Mesenchymal stem cell (in vitro differentiated cells and primary cell): ENCODE data around the gene ETS1.

Source experiments
- DNase-seq: peaks from one replicate; pipeline ENCODE4 v3.0.0-alpha.2; 2013
- H2AFZ ChIP-seq: one replicate; pipeline ENCODE4 v1.6.1; 2013; ENCODE audit warnings: low read depth, mild to moderate bottlenecking, control low read depth, inconsistent platforms, low read length, moderate library complexity
- H2AK5ac ChIP-seq: 2 replicates; pipeline ENCODE4 v1.6.1; 2013; ENCODE audit warnings: low read length, moderate library complexity, mild to moderate bottlenecking, inconsistent platforms; ENCODE audit not compliant: severe bottlenecking
- H2BK120ac ChIP-seq: one replicate; pipeline ENCODE4 v1.6.1; 2013; ENCODE audit warnings: low read depth, mild to moderate bottlenecking, inconsistent platforms, low read length, moderate library complexity
- H2BK12ac ChIP-seq, 2 experiments: one replicate each; pipeline ENCODE4 v1.6.1; 2013; ENCODE audit warnings: inconsistent platforms in 2 of 2, low read length in 2 of 2, mild to moderate bottlenecking in 2 of 2, moderate library complexity in 2 of 2, control low read depth in 1 of 2
- H2BK15ac ChIP-seq: one replicate; pipeline ENCODE4 v1.6.1; 2013; ENCODE audit warnings: mild to moderate bottlenecking, low read depth, inconsistent platforms; ENCODE audit not compliant: poor library complexity, severe bottlenecking
- H2BK5ac ChIP-seq: 2 replicates; pipeline ENCODE4 v1.6.1; 2013; ENCODE audit warnings: low read depth, mild to moderate bottlenecking, low read length, control low read depth, inconsistent platforms; ENCODE audit not compliant: poor library complexity, severe bottlenecking
- H3K14ac ChIP-seq, 2 experiments: one replicate each; pipeline ENCODE4 v1.6.1; 2013; ENCODE audit warnings: inconsistent platforms in 2 of 2, low read length in 2 of 2, control low read depth in 1 of 2, mild to moderate bottlenecking in 1 of 2, moderate library complexity in 1 of 2
- H3K18ac ChIP-seq, 2 experiments: one replicate each; pipeline ENCODE4 v1.6.1; 2013; ENCODE audit warnings: inconsistent platforms in 2 of 2, low read length in 2 of 2, control low read depth in 1 of 2, low read depth in 1 of 2, mild to moderate bottlenecking in 1 of 2
- H3K23ac ChIP-seq, 2 experiments: one replicate each; pipeline ENCODE4 v1.6.1; 2013; ENCODE audit warnings: inconsistent platforms in 2 of 2, low read length in 2 of 2, mild to moderate bottlenecking in 2 of 2, moderate library complexity in 2 of 2, control low read depth in 1 of 2
- H3K27ac ChIP-seq: 2 replicates; pipeline ENCODE4 v1.5.1; 2013; ENCODE audit warnings: mild to moderate bottlenecking, moderate library complexity, low read length, control low read depth, inconsistent platforms; ENCODE audit not compliant: poor library complexity, severe bottlenecking
- H3K27me3 ChIP-seq, 2 experiments: 2 replicates each; pipeline versions ENCODE4 v1.6.1 to v1.7.0; 2013; ENCODE audit warnings: low read length in 2 of 2, mild to moderate bottlenecking in 2 of 2, moderate library complexity in 2 of 2, control low read depth in 1 of 2, inconsistent platforms in 1 of 2; ENCODE audit not compliant: control insufficient read depth in 1 of 2, insufficient read depth in 1 of 2
- H3K36me3 ChIP-seq, 2 experiments: 2 replicates each; pipeline versions ENCODE4 v1.6.1 to v1.7.0; 2013; ENCODE audit warnings: low read length in 2 of 2, control low read depth in 1 of 2, inconsistent platforms in 1 of 2, low read depth in 1 of 2, mild to moderate bottlenecking in 1 of 2; ENCODE audit not compliant: insufficient read depth in 2 of 2, control insufficient read depth in 1 of 2
- H3K4ac ChIP-seq, 2 experiments: one replicate each; pipeline ENCODE4 v1.6.1; 2013; ENCODE audit warnings: inconsistent platforms in 2 of 2, low read length in 2 of 2, mild to moderate bottlenecking in 2 of 2, moderate library complexity in 2 of 2, control low read depth in 1 of 2, low read depth in 1 of 2
- H3K4me1 ChIP-seq: 2 replicates; pipeline ENCODE4 v1.6.1; 2013; ENCODE audit warnings: low read depth, low read length, control low read depth; ENCODE audit not compliant: control insufficient read depth, insufficient read depth
- H3K4me2 ChIP-seq: 2 replicates; pipeline ENCODE4 v1.6.1; 2013; ENCODE audit warnings: low read length, mild to moderate bottlenecking, inconsistent platforms; ENCODE audit not compliant: poor library complexity, severe bottlenecking
- H3K4me3 ChIP-seq, 2 experiments: 2 replicates each; pipeline versions ENCODE4 v1.5.1 to v1.7.0; 2013; ENCODE audit warnings: low read length in 2 of 2, mild to moderate bottlenecking in 2 of 2, control low read depth in 1 of 2, low read depth in 1 of 2; ENCODE audit not compliant: insufficient read depth in 1 of 2
- H3K79me1 ChIP-seq: replicated peaks from 2 replicates; pipeline ENCODE4 v1.6.1; 2013; ENCODE audit warnings: mild to moderate bottlenecking, control low read depth, low read length, inconsistent platforms; ENCODE audit not compliant: poor library complexity, severe bottlenecking
- H3K9ac ChIP-seq: 2 replicates; pipeline ENCODE4 v1.7.0; 2013; ENCODE audit warnings: mild to moderate bottlenecking, low read length, moderate library complexity
- H3K9me3 ChIP-seq: 2 replicates; pipeline ENCODE4 v1.7.0; 2013; ENCODE audit warnings: mild to moderate bottlenecking, low read length; ENCODE audit not compliant: control insufficient read depth
- H4K8ac ChIP-seq: one replicate; pipeline ENCODE4 v1.6.1; 2013; ENCODE audit warnings: inconsistent platforms, mild to moderate bottlenecking, low read length, moderate library complexity
- H4K91ac ChIP-seq: one replicate; pipeline ENCODE4 v1.6.1; 2013; ENCODE audit warnings: mild to moderate bottlenecking, low read length, inconsistent platforms
- WGBS: methylation state at CpG from one replicate; pipeline ENCODE4 v1.1.7; 2013; ENCODE audit warnings: mixed read lengths; 5-methylcytosine and 5-hydroxymethylcytosine counted together

The ETS1 gene

DNA sequence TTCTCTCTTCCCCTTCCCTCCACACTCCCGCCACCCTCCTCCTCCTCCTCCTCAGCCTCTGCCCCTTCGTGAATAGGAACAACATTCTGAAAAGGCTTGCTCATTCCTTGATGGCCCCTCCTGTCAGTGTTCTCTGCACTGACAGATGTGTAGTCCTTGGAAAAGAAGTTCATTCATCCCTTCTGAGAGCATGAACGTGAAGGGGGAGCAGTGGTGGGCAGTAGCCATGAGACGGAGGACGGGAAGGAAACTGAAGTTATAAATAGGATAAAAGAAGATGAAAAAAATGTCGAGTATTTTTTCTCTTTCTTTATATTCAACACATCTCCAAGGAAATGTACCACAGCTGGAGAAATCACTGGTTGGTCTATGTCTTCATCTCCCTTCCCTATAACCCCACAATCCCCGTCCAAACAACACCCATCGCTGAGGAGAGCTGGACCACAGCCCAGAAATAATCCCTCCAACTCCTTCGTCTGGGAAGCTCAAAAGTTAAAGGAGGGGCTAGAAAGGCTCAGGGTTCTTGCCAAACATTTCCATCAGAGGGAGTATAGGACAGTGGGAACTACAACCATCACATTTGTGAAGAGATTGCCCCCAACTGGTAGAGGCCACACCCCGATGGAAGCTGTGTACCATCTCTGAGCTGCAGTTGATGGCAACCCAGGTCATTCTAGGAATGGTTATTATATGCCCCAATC is 33.5 kb downstream of the ETS1 start:
- Histone ChIP-seq H3K79me1 (no peaks in the 10 kb centered on the region), H3K14ac (no peak overlapping the region), H3K27me3 (no peaks in the 10 kb centered on the region), H2BK12ac (no peak overlapping the region), H3K4ac (no peak overlapping the region), H3K4me2 (no peak overlapping the region), H2AFZ (no peak overlapping the region), H3K9me3 (no peaks in the 10 kb centered on the region), H2BK15ac (no peak overlapping the region), H2BK5ac (no peak overlapping the region), H3K4me1 (peaks cover 3% of the 10 kb centered on the region), H3K36me3 (no peaks in the 10 kb centered on the region), H3K27ac (no peak overlapping the region), H4K8ac (no peak overlapping the region), H4K91ac (no peak overlapping the region), H3K23ac (no peak overlapping the region), H2AK5ac (no peak overlapping the region), H3K18ac (peak overlapping the region in 1 of 2 experiments; percentile 73), H3K9ac (no peak overlapping the region), H3K4me3 (no peak overlapping the region), H2BK120ac (no peak overlapping the region)
- 78% methylated on average over 8 of the region's 10 CpGs for WGBS
- no peak for DNase-seq

DNA sequence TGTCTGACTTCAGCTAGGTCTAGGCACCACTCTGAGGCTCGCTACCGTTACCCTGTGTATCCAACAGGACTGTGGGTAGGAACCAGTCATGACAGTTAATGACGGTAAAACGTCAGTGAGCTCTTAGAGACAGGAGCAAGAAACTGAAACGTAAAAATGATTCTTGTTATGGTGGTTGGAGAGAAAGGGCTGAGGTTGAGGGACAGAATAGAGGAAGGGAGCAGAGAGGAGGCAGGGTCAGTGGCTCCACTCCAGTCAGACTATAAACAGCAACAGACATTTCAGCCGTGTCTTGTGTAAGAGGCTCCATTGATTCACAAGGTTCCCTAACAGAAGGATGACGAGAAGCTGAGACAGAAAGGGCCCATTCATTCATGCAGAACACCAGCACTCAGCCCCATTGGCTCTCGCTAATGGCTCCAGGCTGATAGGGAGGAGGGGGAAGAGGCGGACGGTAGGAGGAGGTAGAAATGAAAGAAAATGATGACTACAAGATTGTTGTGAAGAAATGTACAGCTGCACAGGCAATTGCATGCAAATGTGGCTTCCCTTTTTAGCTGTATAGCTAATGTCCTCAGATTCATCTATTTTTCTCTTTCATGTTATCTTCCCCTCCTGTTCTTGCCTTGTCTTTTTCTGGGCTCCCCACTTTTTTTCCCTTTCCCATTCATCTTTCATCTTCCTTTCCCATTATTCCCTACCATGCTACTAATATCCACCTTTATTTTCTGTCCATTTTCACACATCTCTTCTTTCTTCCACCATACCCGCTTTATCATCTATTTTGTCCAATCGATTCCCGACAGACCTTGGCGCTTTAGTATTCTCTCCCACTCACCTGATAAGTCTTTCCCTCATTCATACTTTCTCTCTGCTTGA is 34.3 kb downstream of the ETS1 start:
- no peak overlapping the region for H2AK5ac ChIP-seq
- no peak overlapping the region for H3K23ac ChIP-seq
- no peak overlapping the region for H3K14ac ChIP-seq
- H3K79me1 ChIP-seq = no peaks in the 10 kb centered on the region
- 74% methylated on average over 14 of the region's 14 CpGs for WGBS
- H2BK5ac ChIP-seq = no peak overlapping the region
- H4K91ac ChIP-seq = no peak overlapping the region
- no peak overlapping the region for H3K4me2 ChIP-seq
- peak overlapping the region in 1 of 2 experiments; percentile 31 for H2BK12ac ChIP-seq
- H4K8ac ChIP-seq = no peak overlapping the region
- H3K9me3 ChIP-seq = no peaks in the 10 kb centered on the region
- no peak overlapping the region for H2BK15ac ChIP-seq
- peaks cover 5% of the 10 kb centered on the region for H3K4me1 ChIP-seq
- H3K4me3 ChIP-seq = no peak overlapping the region
- no peak overlapping the region for H3K4ac ChIP-seq
- H3K27ac ChIP-seq = no peak overlapping the region
- no peak overlapping the region for H3K9ac ChIP-seq
- H2AFZ ChIP-seq = no peak overlapping the region
- no peaks in the 10 kb centered on the region for H3K27me3 ChIP-seq
- H3K36me3 ChIP-seq = no peaks in the 10 kb centered on the region
- DNase-seq = peak; percentile 91
- peak overlapping the region in 1 of 2 experiments; percentile 73 for H3K18ac ChIP-seq
- no peak overlapping the region for H2BK120ac ChIP-seq

DNA sequence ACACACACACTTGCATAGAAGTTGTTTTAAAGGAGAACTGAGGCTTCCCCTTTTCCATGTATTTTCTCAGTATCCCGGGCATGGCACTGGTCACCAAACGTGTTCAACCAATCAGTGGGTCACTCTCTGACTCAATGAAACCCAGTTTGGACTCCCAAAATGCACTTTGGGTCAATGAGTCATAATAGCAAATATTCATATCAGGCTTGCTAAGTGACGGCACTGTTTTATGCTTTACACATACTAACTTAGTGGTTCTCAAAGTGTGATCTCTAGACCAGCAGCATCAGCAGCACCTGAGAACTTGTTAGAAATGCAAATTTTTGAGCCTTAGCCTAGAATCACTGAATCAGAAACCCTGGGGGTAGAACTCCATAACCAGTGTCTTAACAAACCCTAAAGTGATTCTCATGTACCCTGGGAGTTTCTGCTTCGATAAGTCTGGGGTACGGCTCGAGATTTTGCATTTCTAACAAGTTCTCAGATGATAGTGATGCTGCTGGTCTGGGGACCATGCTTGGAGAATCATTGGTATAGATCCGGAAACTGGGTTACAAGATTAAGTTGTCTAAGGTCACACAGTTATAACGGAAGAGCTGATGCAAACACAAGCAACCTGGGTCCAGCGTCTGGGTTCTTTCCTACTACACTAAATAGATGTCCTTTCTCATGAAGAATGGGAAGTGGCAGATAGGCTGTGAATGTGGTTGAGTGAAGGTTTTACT is 35.6 kb downstream of the ETS1 start:
- WGBS = 88% methylated on average over 8 of the region's 9 CpGs
- Histone ChIP-seq H2BK5ac (no peak overlapping the region), H2AK5ac (no peak overlapping the region), H3K23ac (no peak overlapping the region), H3K4ac (no peak overlapping the region), H3K9ac (no peak overlapping the region), H2AFZ (no peak overlapping the region), H3K36me3 (no peaks in the 10 kb centered on the region), H3K27ac (no peak overlapping the region), H3K9me3 (no peaks in the 10 kb centered on the region), H3K4me3 (no peak overlapping the region), H4K8ac (no peak overlapping the region), H3K4me1 (peaks cover 5% of the 10 kb centered on the region), H3K27me3 (no peaks in the 10 kb centered on the region), H2BK12ac (no peak overlapping the region), H3K79me1 (no peaks in the 10 kb centered on the region), H3K18ac (no peak overlapping the region), H3K14ac (no peak overlapping the region), H2BK120ac (no peak overlapping the region), H4K91ac (no peak overlapping the region), H2BK15ac (no peak overlapping the region), H3K4me2 (no peak overlapping the region)
- DNase-seq = no peak

GRCh38 chr11:128551058-128551457 is 36.3 kb downstream of the ETS1 start:
- Histone ChIP-seq H3K27ac (no peak overlapping the region), H3K79me1 (no peaks in the 10 kb centered on the region), H3K23ac (no peak overlapping the region), H2BK120ac (no peak overlapping the region), H3K36me3 (no peaks in the 10 kb centered on the region), H3K9ac (no peak overlapping the region), H3K18ac (no peak overlapping the region), H2BK12ac (no peak overlapping the region), H3K4me3 (no peak overlapping the region), H2AFZ (no peak overlapping the region), H4K91ac (no peak overlapping the region), H3K4me1 (peaks cover 5% of the 10 kb centered on the region), H3K4me2 (no peak overlapping the region), H2AK5ac (no peak overlapping the region), H3K9me3 (no peaks in the 10 kb centered on the region), H3K14ac (no peak overlapping the region), H2BK5ac (peak overlapping the region; percentile 11), H3K4ac (no peak overlapping the region), H3K27me3 (no peaks in the 10 kb centered on the region), H4K8ac (no peak overlapping the region), H2BK15ac (no peak overlapping the region)
- DNase-seq = no peak
- 88% methylated on average over 2 of the region's 4 CpGs for WGBS
